SK-N-SH treated with all-trans-retinoic acid at 6 μM for 48 hours (cell line): ENCODE results near the gene NCS1.

ENCODE experiments used
- ATAC-seq: fragments of 200-7000 bp; cut with Tn5 transposase; 3 replicates; pipeline ENCODE4 v1.9.1; 2020; ENCODE audit warnings: mild to moderate bottlenecking, moderate library complexity
- ARNTL ChIP-seq: fragments of 450-650 bp; formaldehyde crosslinking; IDR thresholded peaks from 2 replicates; pipeline ENCODE4 v1.5.0; 2020; ENCODE audit warnings: low read depth, mild to moderate bottlenecking, moderate library complexity, borderline replicate concordance
- CSDC2 ChIP-seq: fragments of 250-450 bp; sonication (Bioruptor Pico); IDR thresholded peaks from 2 replicates; pipeline ENCODE4 v1.5.0; 2020; ENCODE audit warnings: mild to moderate bottlenecking, moderate library complexity
- ESRRG ChIP-seq: fragments of 250-450 bp; sonication (Bioruptor Pico); IDR thresholded peaks from 2 replicates; pipeline ENCODE4 v1.6.1; 2021; ENCODE audit warnings: mild to moderate bottlenecking
- GLIS3 ChIP-seq: fragments of 250-450 bp; sonication (Bioruptor Pico); IDR thresholded peaks from 2 replicates; pipeline ENCODE4 v1.5.0; 2020; ENCODE audit warnings: mild to moderate bottlenecking, moderate library complexity
- ISL1 ChIP-seq: fragments of 250-450 bp; sonication (Bioruptor Pico); IDR thresholded peaks from 2 replicates; pipeline ENCODE4 v2.1.2; 2022; ENCODE audit warnings: mild to moderate bottlenecking, moderate library complexity
- OSR1 ChIP-seq: fragments of 250-450 bp; sonication (Bioruptor Pico); IDR thresholded peaks from 2 replicates; pipeline ENCODE4 v1.8.0; 2022; ENCODE audit warnings: moderate library complexity, mild to moderate bottlenecking, inconsistent platforms
- PATZ1 ChIP-seq: fragments of 250-450 bp; sonication (Bioruptor Pico); IDR thresholded peaks from 2 replicates; pipeline ENCODE4 v1.8.0; 2020; ENCODE audit warnings: mild to moderate bottlenecking, moderate library complexity, borderline replicate concordance
- RARB ChIP-seq: fragments of 250-450 bp; sonication (Bioruptor Pico); IDR thresholded peaks from 2 replicates; pipeline ENCODE4 v1.8.0; 2021; ENCODE audit warnings: mild to moderate bottlenecking, moderate library complexity
- SNAI2 ChIP-seq: fragments of 250-450 bp; sonication (Bioruptor Pico); IDR thresholded peaks from 2 replicates; pipeline ENCODE4 v1.5.0; 2020; ENCODE audit warnings: mild to moderate bottlenecking, moderate library complexity
- TCF4 ChIP-seq: fragments of 250-450 bp; sonication (Bioruptor Pico); IDR thresholded peaks from 2 replicates; pipeline ENCODE4 v1.8.0; 2021; ENCODE audit warnings: mild to moderate bottlenecking, moderate library complexity, borderline replicate concordance
- ZC3H10 ChIP-seq: fragments of 250-450 bp; sonication (Bioruptor Pico); IDR thresholded peaks from 2 replicates; pipeline ENCODE4 v1.5.1; 2021; ENCODE audit warnings: mild to moderate bottlenecking, moderate library complexity
- ZFP3 ChIP-seq: fragments of 250-450 bp; sonication (Bioruptor Pico); IDR thresholded peaks from 2 replicates; pipeline ENCODE4 v1.5.0; 2020; ENCODE audit warnings: mild to moderate bottlenecking, moderate library complexity
- ZFP30 ChIP-seq: fragments of 450-650 bp; formaldehyde crosslinking; IDR thresholded peaks from 2 replicates; pipeline ENCODE4 v1.5.0; 2022; ENCODE audit warnings: mild to moderate bottlenecking, moderate library complexity
- ZNF565 ChIP-seq: fragments of 450-650 bp; formaldehyde crosslinking; conservative IDR thresholded peaks from 2 replicates; pipeline ENCODE4 v1.5.0; 2020; ENCODE audit warnings: low read depth, mild to moderate bottlenecking, moderate library complexity
- ZNF8 ChIP-seq: fragments of 450-650 bp; formaldehyde crosslinking; IDR thresholded peaks from 2 replicates; pipeline ENCODE4 v1.5.0; 2020; ENCODE audit warnings: mild to moderate bottlenecking, moderate library complexity
- TF ChIP-seq, protein P1 (sequence below): fragments of 250-450 bp; sonication (Bioruptor Pico); IDR thresholded peaks from 2 replicates; pipeline ENCODE4 v1.5.1; 2020; ENCODE audit warnings: low read depth, mild to moderate bottlenecking, moderate library complexity
- TF ChIP-seq, protein P2 (sequence below): fragments of 250-450 bp; sonication (Bioruptor Pico); IDR thresholded peaks from 2 replicates; pipeline ENCODE4 v1.8.0; 2021; ENCODE audit warnings: low read depth, mild to moderate bottlenecking, moderate library complexity, borderline replicate concordance
- TF ChIP-seq, protein P3 (sequence below): fragments of 250-450 bp; sonication (Bioruptor Pico); IDR thresholded peaks from 2 replicates; pipeline ENCODE4 v1.5.0; 2020; ENCODE audit warnings: mild to moderate bottlenecking, moderate library complexity
- TF ChIP-seq, protein P4 (sequence below): fragments of 250-450 bp; sonication (Bioruptor Pico); IDR thresholded peaks from 2 replicates; pipeline ENCODE4 v1.5.1; 2021; ENCODE audit warnings: mild to moderate bottlenecking, moderate library complexity

NCS1 gene

DNA sequence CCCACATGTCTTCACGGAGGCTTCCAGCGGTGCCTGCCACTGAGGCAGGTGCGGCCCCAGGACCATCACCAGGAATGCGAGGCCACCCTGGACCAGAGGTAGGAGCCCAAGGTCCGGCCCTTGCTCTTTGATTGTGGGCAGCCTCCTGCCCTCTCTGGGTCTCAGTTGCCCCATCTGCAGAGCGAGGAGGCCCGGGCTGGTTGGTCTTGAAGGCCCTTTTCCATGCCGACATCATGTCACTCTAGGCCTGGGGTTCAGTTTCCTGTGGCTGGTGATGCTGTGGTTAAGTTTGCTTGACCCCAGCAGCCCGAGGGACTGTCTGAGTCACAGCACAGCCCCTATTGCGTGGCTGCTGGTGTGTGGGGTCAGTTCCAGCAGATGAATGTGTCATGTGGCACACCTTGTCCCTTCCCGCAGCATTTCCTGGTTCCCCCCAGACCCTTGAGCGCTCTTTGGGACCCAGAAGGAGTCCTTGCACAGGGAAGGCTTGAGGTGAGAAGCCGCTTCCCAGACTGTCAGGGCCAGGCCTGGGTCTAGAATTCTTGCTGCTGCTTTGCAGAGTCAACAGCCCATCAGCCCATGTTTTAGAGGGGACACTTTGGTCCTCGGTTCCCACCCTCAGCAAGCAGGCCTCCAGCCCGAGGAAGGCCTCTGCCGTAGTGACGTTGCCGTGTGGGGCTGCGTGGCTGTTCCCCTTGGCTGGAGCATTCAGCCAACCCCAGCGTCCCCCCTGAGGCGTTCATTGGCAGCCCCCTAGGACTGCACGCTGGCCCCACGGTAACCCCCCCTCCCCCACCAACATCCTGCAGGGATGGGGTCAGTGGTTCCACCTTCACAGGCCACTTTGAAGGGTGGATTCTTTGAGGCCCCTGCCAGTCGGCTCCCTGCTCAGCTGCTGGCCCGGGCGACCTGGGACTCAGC, 62.4 kb downstream of the NCS1 start (continued):
- TF ChIP-seq, protein P1, sequence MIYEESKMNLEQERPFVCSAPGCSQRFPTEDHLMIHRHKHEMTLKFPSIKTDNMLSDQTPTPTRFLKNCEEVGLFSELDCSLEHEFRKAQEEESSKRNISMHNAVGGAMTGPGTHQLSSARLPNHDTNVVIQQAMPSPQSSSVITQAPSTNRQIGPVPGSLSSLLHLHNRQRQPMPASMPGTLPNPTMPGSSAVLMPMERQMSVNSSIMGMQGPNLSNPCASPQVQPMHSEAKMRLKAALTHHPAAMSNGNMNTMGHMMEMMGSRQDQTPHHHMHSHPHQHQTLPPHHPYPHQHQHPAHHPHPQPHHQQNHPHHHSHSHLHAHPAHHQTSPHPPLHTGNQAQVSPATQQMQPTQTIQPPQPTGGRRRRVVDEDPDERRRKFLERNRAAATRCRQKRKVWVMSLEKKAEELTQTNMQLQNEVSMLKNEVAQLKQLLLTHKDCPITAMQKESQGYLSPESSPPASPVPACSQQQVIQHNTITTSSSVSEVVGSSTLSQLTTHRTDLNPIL: no peak
- TF ChIP-seq ZFP30 (no peak), ISL1 (CRISPR knock-in tag) (no peak)

DNA sequence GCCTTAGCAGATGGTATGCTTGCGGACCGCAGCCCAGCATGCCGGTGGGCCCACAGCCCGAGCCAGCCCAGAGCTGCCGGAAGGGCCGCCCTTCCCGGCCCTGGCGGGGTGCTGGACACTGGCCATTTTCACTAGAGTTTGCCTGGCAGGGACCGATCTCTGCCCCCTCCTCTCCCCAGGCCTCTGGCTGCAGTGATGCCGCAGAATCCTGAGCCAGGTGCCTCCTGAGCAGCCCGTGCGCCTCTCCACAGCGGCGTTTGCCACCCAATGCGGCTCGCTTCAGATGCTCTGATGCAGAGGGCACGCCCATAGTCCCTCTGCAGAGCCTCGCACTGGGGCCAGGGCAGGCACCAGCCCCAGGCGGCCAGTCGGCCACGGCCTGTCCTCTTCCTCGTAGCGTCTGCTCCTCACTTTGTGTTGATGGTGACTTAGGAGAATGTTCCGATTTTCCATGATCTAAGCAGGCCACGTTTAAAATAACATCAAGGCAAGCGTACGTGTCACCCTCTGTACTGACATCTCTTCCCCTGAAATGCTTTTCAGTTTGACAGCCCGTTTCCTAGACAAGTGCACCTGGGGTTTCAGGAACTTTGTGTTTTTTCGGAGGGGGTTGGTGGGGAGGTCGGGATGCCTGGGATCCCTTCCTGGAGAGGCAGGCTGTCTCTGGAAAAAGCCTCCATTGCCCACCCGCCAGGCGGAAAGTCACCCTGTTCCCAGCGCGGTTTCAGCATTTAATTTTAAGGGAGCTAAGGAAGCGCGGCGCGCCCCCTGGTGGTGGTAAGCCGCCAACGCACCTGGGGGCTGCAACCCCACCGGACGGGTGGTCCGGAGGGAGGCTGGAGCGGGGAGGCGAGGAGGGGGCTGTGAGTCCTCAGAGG, 63.6 kb downstream of the NCS1 start:
- ATAC-seq: peak; percentile 62
- no peak for TF ChIP-seq GLIS3
- no peak for TF ChIP-seq SNAI2 (CRISPR knock-in tag)
- no peak for TF ChIP-seq CSDC2 (CRISPR knock-in tag)
- no peak for TF ChIP-seq ARNTL (CRISPR knock-in tag)
- TF ChIP-seq RARB (CRISPR knock-in tag): no peak
- TF ChIP-seq ISL1 (CRISPR knock-in tag): no peak
- TF ChIP-seq ZC3H10 (CRISPR knock-in tag): no peak
- no peak for TF ChIP-seq ESRRG (CRISPR knock-in tag)
- TF ChIP-seq ZNF565 (CRISPR knock-in tag): no peak
- no peak for TF ChIP-seq TCF4 (CRISPR knock-in tag)
- TF ChIP-seq, protein P2, sequence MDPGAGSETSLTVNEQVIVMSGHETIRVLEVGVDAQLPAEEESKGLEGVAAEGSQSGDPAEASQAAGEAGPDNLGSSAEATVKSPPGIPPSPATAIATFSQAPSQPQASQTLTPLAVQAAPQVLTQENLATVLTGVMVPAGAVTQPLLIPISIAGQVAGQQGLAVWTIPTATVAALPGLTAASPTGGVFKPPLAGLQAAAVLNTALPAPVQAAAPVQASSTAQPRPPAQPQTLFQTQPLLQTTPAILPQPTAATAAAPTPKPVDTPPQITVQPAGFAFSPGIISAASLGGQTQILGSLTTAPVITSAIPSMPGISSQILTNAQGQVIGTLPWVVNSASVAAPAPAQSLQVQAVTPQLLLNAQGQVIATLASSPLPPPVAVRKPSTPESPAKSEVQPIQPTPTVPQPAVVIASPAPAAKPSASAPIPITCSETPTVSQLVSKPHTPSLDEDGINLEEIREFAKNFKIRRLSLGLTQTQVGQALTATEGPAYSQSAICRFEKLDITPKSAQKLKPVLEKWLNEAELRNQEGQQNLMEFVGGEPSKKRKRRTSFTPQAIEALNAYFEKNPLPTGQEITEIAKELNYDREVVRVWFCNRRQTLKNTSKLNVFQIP (CRISPR knock-in tag): no peak

DNA sequence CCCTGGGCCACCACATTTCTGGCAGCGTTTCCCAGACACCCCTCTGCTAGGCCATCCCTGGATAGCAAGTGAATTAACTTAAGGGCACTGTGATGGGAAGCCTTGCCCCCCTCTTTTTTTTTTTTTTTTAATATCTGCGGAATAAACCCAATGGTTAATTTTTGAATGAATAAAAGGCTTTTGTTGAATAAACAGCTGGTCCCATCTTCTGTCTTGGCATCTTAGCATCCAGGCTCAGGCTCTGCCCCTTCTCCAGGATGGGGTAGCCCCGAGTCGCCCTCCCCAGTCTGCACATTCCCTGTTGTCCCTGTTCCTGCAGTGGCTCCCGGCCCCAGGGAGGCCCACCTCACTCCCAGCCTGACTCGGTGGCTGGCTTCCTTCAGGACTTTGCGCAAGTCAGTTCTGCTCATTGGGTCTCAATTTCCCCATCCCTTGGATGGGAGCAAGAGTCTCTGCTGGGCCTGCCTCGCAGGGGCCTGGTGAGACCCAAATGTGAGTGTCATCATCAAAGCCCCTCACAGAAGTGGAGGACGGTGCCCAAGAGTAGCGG, 64.3 kb downstream of the NCS1 start:
- TF ChIP-seq GLIS3: no peak
- TF ChIP-seq, protein P3, sequence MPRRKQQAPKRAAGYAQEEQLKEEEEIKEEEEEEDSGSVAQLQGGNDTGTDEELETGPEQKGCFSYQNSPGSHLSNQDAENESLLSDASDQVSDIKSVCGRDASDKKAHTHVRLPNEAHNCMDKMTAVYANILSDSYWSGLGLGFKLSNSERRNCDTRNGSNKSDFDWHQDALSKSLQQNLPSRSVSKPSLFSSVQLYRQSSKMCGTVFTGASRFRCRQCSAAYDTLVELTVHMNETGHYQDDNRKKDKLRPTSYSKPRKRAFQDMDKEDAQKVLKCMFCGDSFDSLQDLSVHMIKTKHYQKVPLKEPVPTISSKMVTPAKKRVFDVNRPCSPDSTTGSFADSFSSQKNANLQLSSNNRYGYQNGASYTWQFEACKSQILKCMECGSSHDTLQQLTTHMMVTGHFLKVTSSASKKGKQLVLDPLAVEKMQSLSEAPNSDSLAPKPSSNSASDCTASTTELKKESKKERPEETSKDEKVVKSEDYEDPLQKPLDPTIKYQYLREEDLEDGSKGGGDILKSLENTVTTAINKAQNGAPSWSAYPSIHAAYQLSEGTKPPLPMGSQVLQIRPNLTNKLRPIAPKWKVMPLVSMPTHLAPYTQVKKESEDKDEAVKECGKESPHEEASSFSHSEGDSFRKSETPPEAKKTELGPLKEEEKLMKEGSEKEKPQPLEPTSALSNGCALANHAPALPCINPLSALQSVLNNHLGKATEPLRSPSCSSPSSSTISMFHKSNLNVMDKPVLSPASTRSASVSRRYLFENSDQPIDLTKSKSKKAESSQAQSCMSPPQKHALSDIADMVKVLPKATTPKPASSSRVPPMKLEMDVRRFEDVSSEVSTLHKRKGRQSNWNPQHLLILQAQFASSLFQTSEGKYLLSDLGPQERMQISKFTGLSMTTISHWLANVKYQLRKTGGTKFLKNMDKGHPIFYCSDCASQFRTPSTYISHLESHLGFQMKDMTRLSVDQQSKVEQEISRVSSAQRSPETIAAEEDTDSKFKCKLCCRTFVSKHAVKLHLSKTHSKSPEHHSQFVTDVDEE (CRISPR knock-in tag): no peak
- no peak for TF ChIP-seq PATZ1 (CRISPR knock-in tag)
- no peak for TF ChIP-seq ZFP30
- no peak for TF ChIP-seq ZFP3 (CRISPR knock-in tag)
- TF ChIP-seq, protein P1: no peak
- TF ChIP-seq OSR1 (CRISPR knock-in tag): no peak
- TF ChIP-seq ZNF8 (CRISPR knock-in tag): no peak
- no peak for TF ChIP-seq ESRRG (CRISPR knock-in tag)
- TF ChIP-seq, protein P4, sequence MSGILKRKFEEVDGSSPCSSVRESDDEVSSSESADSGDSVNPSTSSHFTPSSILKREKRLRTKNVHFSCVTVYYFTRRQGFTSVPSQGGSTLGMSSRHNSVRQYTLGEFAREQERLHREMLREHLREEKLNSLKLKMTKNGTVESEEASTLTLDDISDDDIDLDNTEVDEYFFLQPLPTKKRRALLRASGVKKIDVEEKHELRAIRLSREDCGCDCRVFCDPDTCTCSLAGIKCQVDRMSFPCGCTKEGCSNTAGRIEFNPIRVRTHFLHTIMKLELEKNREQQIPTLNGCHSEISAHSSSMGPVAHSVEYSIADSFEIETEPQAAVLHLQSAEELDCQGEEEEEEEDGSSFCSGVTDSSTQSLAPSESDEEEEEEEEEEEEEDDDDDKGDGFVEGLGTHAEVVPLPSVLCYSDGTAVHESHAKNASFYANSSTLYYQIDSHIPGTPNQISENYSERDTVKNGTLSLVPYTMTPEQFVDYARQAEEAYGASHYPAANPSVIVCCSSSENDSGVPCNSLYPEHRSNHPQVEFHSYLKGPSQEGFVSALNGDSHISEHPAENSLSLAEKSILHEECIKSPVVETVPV (CRISPR knock-in tag): no peak
- no peak for ATAC-seq
